Trophoblast cell (in vitro differentiated cells and primary cell): Measurements from ENCODE around the gene TNNI3K.

Experiments
- DNase-seq, 2 donors: peaks; one replicate each; pipeline ENCODE4 v3.0.0-alpha.2; 2016
- H2AFZ ChIP-seq: 2 replicates; pipeline ENCODE4 v1.6.1; 2013; ENCODE audit warnings: low read length, moderate library complexity, mild to moderate bottlenecking; ENCODE audit not compliant: insufficient read depth, poor library complexity
- H2AK5ac ChIP-seq: 2 replicates; pipeline ENCODE4 v1.6.1; 2013; ENCODE audit warnings: mild to moderate bottlenecking, low read length
- H2BK120ac ChIP-seq: 2 replicates; pipeline ENCODE4 v1.6.1; 2013; ENCODE audit warnings: low read length, mild to moderate bottlenecking, moderate library complexity; ENCODE audit not compliant: insufficient read depth, poor library complexity
- H2BK12ac ChIP-seq: 2 replicates; pipeline ENCODE4 v1.6.1; 2013; ENCODE audit warnings: mild to moderate bottlenecking, low read length, moderate library complexity
- H2BK5ac ChIP-seq: 2 replicates; pipeline ENCODE4 v1.6.1; 2013; ENCODE audit warnings: low read length, low read depth, moderate library complexity, mild to moderate bottlenecking; ENCODE audit not compliant: poor library complexity
- H3K14ac ChIP-seq: 2 replicates; pipeline ENCODE4 v1.6.1; 2013; ENCODE audit warnings: mild to moderate bottlenecking, low read length
- H3K18ac ChIP-seq: 2 replicates; pipeline ENCODE4 v1.6.1; 2013; ENCODE audit warnings: mild to moderate bottlenecking, low read length
- H3K23ac ChIP-seq: 2 replicates; pipeline ENCODE4 v1.6.1; 2013; ENCODE audit warnings: low read length
- H3K27ac ChIP-seq: 2 replicates; pipeline ENCODE4 v1.5.1; 2013; ENCODE audit warnings: low read depth, mild to moderate bottlenecking, inconsistent platforms, low read length, moderate library complexity
- H3K27me3 ChIP-seq: 2 replicates; pipeline ENCODE4 v1.6.1; 2013; ENCODE audit warnings: inconsistent platforms, mild to moderate bottlenecking, low read length, moderate library complexity; ENCODE audit not compliant: insufficient read depth
- H3K36me3 ChIP-seq, 2 experiments: 1 replicate in 1 of 2; 2 replicates in 1 of 2; pipeline ENCODE4 v1.6.1; 2013; ENCODE audit warnings: low read length in 2 of 2, mild to moderate bottlenecking in 2 of 2, moderate library complexity in 1 of 2; ENCODE audit not compliant: insufficient read depth in 2 of 2, control insufficient read depth in 1 of 2
- H3K4ac ChIP-seq: 2 replicates; pipeline ENCODE4 v1.6.1; 2013; ENCODE audit warnings: low read depth, mild to moderate bottlenecking, low read length, moderate library complexity
- H3K4me1 ChIP-seq, 2 experiments: 1 replicate in 1 of 2; 2 replicates in 1 of 2; pipeline ENCODE4 v1.6.1; 2013; ENCODE audit warnings: low read length in 2 of 2, mild to moderate bottlenecking in 2 of 2, moderate library complexity in 1 of 2; ENCODE audit not compliant: insufficient read depth in 2 of 2, control insufficient read depth in 1 of 2
- H3K4me2 ChIP-seq: 2 replicates; pipeline ENCODE4 v1.6.1; 2013; ENCODE audit warnings: inconsistent platforms, mild to moderate bottlenecking, low read length, moderate library complexity
- H3K4me3 ChIP-seq: 2 replicates; pipeline ENCODE4 v1.5.1; 2013; ENCODE audit warnings: mild to moderate bottlenecking, low read depth, low read length, inconsistent platforms
- H3K79me1 ChIP-seq: one replicate; pipeline ENCODE4 v1.6.1; 2013; ENCODE audit warnings: low read length
- H3K79me2 ChIP-seq: 2 replicates; pipeline ENCODE4 v1.6.1; 2013; ENCODE audit warnings: low read length, mild to moderate bottlenecking; ENCODE audit not compliant: control insufficient read depth, insufficient read depth, poor library complexity
- H3K9ac ChIP-seq: 2 replicates; pipeline ENCODE4 v1.6.1; 2013; ENCODE audit warnings: mild to moderate bottlenecking, low read length
- H3K9me3 ChIP-seq: 2 replicates; pipeline ENCODE4 v1.6.1; 2013; ENCODE audit warnings: low read depth, mild to moderate bottlenecking, control low read depth, inconsistent platforms, low read length; ENCODE audit not compliant: insufficient read depth
- H4K12ac ChIP-seq: 2 replicates; pipeline ENCODE4 v1.6.1; 2013; ENCODE audit warnings: low read depth, mild to moderate bottlenecking, low read length, moderate library complexity
- H4K8ac ChIP-seq: 2 replicates; pipeline ENCODE4 v1.6.1; 2013; ENCODE audit warnings: low read depth, mild to moderate bottlenecking, low read length, moderate library complexity
- H4K91ac ChIP-seq: one replicate; pipeline ENCODE4 v1.6.1; 2013; ENCODE audit warnings: low read depth, mild to moderate bottlenecking, low read length, moderate library complexity
- WGBS: extraction: QIAGEN DNeasy Blood & Tissue Kit; methylation state at CpG from one replicate; pipeline ENCODE4 v1.1.7; 2013; ENCODE audit warnings: missing lambda C conversion rate; ENCODE audit not compliant: insufficient read length, insufficient coverage; ENCODE audit errors: extremely low coverage; 5-methylcytosine and 5-hydroxymethylcytosine counted together

TNNI3K gene

DNA sequence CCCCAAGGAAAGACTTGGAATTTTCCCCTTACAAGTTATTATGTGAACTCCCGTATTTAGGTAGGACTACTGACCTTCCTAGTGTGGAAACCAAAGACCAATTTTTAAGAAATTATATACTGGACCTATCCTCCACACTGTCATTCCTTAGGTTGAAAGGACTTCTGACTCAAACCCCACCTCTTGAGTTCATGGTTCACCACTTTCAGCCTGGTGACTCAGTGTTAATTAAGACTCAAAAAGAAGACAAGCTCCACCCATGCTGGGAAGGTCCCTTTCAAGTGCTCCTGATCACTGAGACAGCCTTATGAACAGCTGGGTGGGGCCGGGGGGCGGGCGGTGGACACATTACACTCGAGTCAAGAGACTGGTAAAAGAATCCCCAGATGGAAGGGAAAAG, 164.1 kb downstream of the TNNI3K start:
- no peak overlapping the region for H3K9ac ChIP-seq
- H3K27ac ChIP-seq = no peak overlapping the region
- no peak overlapping the region for H2BK5ac ChIP-seq
- no peak overlapping the region for H3K4ac ChIP-seq
- H3K79me1 ChIP-seq = peaks cover 7% of the 10 kb centered on the region
- H2BK12ac ChIP-seq = no peak overlapping the region
- H3K27me3 ChIP-seq = no peaks in the 10 kb centered on the region
- DNase-seq = no peak
- WGBS = no CpG with 5 or more reads among the region's 5 CpGs
- H3K4me3 ChIP-seq = no peak overlapping the region
- H3K18ac ChIP-seq = no peak overlapping the region
- H3K79me2 ChIP-seq = no peaks in the 10 kb centered on the region
- H2BK120ac ChIP-seq = no peak overlapping the region
- no peak overlapping the region for H3K14ac ChIP-seq
- no peak overlapping the region for H2AK5ac ChIP-seq
- no peak overlapping the region for H4K91ac ChIP-seq
- H4K12ac ChIP-seq = no peak overlapping the region
- peaks cover 7% of the 10 kb centered on the region in 2 experiments for H3K4me1 ChIP-seq
- no peaks in the 10 kb centered on the region for H3K36me3 ChIP-seq
- no peak overlapping the region for H2AFZ ChIP-seq
- no peak overlapping the region for H3K4me2 ChIP-seq
- H3K9me3 ChIP-seq = no peaks in the 10 kb centered on the region
- H3K23ac ChIP-seq = no peak overlapping the region
- H4K8ac ChIP-seq = no peak overlapping the region

DNA sequence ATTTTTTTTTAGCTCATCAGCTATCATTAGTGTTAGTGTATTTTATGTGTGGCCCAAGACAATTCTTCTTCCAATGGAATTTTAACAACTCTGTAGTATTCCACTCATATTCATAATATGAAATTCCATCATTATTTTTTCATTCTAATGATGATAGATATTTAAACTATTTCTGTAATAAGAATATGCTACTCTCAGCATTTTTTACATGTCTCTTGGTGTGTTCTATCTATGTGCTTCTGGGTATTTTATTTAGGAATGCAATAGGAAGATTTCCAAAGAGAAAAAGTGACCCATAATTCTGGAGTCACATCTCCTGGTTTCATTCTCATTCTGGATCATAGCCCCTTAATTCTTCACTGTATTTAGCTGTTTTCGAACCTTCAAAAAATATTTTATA, 167.7 kb downstream of the TNNI3K start:
- H3K4me3 ChIP-seq = no peak overlapping the region
- H3K79me1 ChIP-seq = no peaks in the 10 kb centered on the region
- H3K27me3 ChIP-seq = no peaks in the 10 kb centered on the region
- H3K27ac ChIP-seq = no peak overlapping the region
- H3K9ac ChIP-seq = no peak overlapping the region
- no peaks in the 10 kb centered on the region for H3K36me3 ChIP-seq
- no peak for DNase-seq
- H3K4me2 ChIP-seq = no peak overlapping the region
- H2BK12ac ChIP-seq = no peak overlapping the region
- no peak overlapping the region for H3K18ac ChIP-seq
- no peak overlapping the region for H4K12ac ChIP-seq
- H3K4me1 ChIP-seq = no peaks in the 10 kb centered on the region
- no CpG with 5 or more reads among the region's 1 CpG for WGBS
- H2AFZ ChIP-seq = no peak overlapping the region
- H4K8ac ChIP-seq = no peak overlapping the region
- no peak overlapping the region for H4K91ac ChIP-seq
- no peak overlapping the region for H3K14ac ChIP-seq
- no peaks in the 10 kb centered on the region for H3K79me2 ChIP-seq
- no peak overlapping the region for H2BK120ac ChIP-seq
- no peak overlapping the region for H2BK5ac ChIP-seq
- H3K23ac ChIP-seq = no peak overlapping the region
- H2AK5ac ChIP-seq = no peak overlapping the region
- no peaks in the 10 kb centered on the region for H3K9me3 ChIP-seq
- no peak overlapping the region for H3K4ac ChIP-seq

DNA sequence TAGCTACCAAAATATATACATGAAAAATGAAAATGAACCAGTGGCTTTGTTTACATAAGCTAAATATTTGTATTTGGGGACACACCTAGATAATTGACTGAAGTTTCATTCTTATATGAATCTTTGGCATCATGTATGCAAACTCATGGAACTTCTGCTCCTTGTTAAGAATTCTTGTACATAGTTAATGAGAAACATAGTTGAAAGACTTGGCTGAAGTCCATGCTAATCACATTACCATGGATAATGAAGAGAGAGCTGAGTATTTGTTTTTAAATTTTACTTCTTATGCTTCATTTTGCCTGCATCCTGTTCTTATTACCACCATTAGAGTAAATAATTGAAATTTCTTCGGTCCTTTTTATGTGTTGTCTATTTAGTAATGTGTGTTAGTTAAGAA, 168.4 kb downstream of the TNNI3K start:
- no peak for DNase-seq
- H3K23ac ChIP-seq = no peak overlapping the region
- no CpG with 5 or more reads among the region's 1 CpG for WGBS
- H3K4ac ChIP-seq = no peak overlapping the region
- no peak overlapping the region for H3K18ac ChIP-seq
- no peak overlapping the region for H4K91ac ChIP-seq
- H3K9ac ChIP-seq = no peak overlapping the region
- no peak overlapping the region for H2AFZ ChIP-seq
- no peaks in the 10 kb centered on the region for H3K36me3 ChIP-seq
- H2BK12ac ChIP-seq = no peak overlapping the region
- H4K8ac ChIP-seq = no peak overlapping the region
- H3K27me3 ChIP-seq = no peaks in the 10 kb centered on the region
- H3K79me2 ChIP-seq = no peaks in the 10 kb centered on the region
- no peaks in the 10 kb centered on the region for H3K79me1 ChIP-seq
- no peaks in the 10 kb centered on the region for H3K9me3 ChIP-seq
- H3K4me1 ChIP-seq = no peaks in the 10 kb centered on the region
- no peak overlapping the region for H4K12ac ChIP-seq
- H3K27ac ChIP-seq = no peak overlapping the region
- H2BK120ac ChIP-seq = no peak overlapping the region
- H3K14ac ChIP-seq = no peak overlapping the region
- H2BK5ac ChIP-seq = no peak overlapping the region
- H2AK5ac ChIP-seq = no peak overlapping the region
- no peak overlapping the region for H3K4me2 ChIP-seq
- H3K4me3 ChIP-seq = no peak overlapping the region

- no peak overlapping the region for H4K12ac ChIP-seq
- H3K79me1 ChIP-seq = no peaks in the 10 kb centered on the region
- H4K8ac ChIP-seq = no peak overlapping the region
- DNase-seq = no peak
- H3K4me2 ChIP-seq = no peak overlapping the region
- H3K9me3 ChIP-seq = no peaks in the 10 kb centered on the region
- H2BK5ac ChIP-seq = no peak overlapping the region
- no peak overlapping the region for H3K27ac ChIP-seq
- H3K9ac ChIP-seq = no peak overlapping the region
- no peaks in the 10 kb centered on the region for H3K4me1 ChIP-seq
- no peak overlapping the region for H2AFZ ChIP-seq
- no peak overlapping the region for H3K18ac ChIP-seq
- no peak overlapping the region for H2AK5ac ChIP-seq
- no CpG with 5 or more reads among the region's 2 CpGs for WGBS
- H3K27me3 ChIP-seq = no peaks in the 10 kb centered on the region
- H4K91ac ChIP-seq = no peak overlapping the region
- no peak overlapping the region for H2BK120ac ChIP-seq
- no peak overlapping the region for H3K4ac ChIP-seq
- no peak overlapping the region for H2BK12ac ChIP-seq
- no peak overlapping the region for H3K14ac ChIP-seq
- H3K36me3 ChIP-seq = no peaks in the 10 kb centered on the region
- H3K4me3 ChIP-seq = no peak overlapping the region
- H3K79me2 ChIP-seq = no peaks in the 10 kb centered on the region
- no peak overlapping the region for H3K23ac ChIP-seq
These were observed 171.6 kb downstream of the TNNI3K start for GRCh38 chr1:74406759-74407158.
